Astrocyte (in vitro differentiated cells and primary cell): Measurements from ENCODE around the gene KRTAP5-6.

ENCODE experiments used
- CTCF ChIP-seq: IDR thresholded peaks from 2 replicates; pipeline ENCODE4 v1.5.1; 2011; ENCODE audit warnings: low read depth, mild to moderate bottlenecking, inconsistent platforms, low read length, moderate library complexity; ENCODE audit not compliant: insufficient read depth
- EZH2 ChIP-seq: IDR thresholded peaks from 2 replicates; pipeline ENCODE4 v1.6.1; 2012; ENCODE audit warnings: mild to moderate bottlenecking, low read length, inconsistent platforms; ENCODE audit not compliant: insufficient read depth

DNA sequence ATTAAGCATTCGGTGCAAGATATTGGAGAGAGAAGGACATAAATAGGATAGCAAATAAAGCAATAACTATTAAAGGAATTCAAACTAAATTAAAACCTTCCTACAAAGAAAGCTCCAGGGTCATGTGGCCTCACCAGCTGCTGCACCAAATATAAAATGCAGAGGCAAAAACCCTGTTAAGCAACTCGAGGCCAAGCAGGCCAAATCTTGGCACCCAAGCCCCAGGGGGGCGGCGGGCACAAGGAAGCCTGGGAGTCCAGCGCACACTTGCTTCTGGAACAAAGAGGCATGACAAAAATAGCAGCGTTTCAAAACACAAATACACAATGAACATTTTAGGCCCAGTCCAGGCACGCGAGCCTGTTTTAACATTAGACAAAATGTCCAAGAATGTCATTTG lies 20.8 kb downstream of the KRTAP5-6 start:
- TF ChIP-seq EZH2 = no peak
- TF ChIP-seq CTCF = no peak
